Measurements from ENCODE around the gene U2AF2.

Gene U2AF2

DNA sequence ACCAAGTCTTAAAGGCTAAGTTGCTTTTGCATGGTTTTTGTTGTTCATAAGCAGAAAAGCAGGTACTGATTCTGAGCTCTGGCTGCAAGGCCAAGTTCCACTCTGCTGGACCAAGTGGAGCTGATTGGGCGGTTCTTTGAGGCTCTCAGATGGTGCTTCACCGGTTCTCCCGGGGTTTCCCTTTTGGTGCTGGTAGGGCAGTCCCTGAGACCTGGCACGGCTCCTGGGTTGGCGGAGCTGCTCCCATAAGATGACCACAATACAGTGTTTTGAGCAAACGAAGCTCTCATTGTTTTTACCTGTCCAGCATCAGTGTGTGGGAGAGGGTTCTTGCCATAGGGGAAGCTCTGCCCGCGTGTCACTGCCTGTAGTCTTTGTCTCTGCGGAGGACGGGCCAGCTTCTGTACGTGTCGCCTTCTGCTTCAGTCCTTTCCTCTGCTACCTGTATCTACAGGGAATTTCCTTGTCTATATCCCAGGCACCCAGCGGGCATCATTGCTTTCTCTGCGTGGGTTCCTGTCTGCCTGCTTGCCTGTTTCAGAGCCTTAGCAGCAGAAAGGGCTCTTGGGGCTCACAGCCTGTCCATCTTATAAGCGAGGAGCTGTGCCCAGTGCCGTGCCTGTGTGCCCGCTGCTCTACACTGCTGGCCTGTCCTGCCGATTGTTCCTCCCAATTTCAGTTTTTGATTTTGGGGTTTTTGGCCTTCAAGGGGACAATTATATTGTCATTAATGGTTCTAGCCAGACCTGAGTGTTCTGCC is 2.3 kb downstream of the U2AF2 start:
- DNase-seq (ENCODE audit: low read depth, low spot score): no peak

DNA sequence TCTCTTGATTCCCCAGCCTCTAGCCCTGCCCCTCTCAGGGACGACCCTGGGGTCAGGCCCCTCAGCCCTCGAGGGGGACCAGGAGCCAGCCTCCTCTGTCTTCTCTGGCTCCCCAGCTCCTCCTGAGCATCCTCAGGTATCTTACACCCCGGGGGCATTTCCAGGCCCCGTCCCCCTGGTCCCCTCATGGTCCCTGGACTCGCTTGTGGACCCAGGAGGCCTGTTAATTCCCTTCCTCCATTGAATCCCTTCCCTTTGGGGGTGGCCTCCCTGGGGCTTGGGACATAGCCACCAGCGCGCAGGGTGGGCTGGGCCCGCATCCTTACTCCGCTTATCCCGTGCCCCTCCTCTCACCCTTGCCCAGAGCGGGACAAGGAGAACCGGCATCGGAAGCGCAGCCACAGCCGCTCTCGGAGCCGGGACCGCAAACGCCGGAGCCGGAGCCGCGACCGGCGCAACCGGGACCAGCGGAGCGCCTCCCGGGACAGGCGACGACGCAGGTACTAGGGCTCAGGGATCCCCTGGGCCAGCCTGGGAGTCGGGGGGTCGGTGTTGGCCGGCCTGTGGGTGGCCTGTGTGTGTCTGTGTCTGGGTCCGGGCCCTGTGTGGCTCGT is 4.1 kb downstream of the U2AF2 start:
- DNase-seq (ENCODE audit: low read depth, low spot score): no peak

DNA sequence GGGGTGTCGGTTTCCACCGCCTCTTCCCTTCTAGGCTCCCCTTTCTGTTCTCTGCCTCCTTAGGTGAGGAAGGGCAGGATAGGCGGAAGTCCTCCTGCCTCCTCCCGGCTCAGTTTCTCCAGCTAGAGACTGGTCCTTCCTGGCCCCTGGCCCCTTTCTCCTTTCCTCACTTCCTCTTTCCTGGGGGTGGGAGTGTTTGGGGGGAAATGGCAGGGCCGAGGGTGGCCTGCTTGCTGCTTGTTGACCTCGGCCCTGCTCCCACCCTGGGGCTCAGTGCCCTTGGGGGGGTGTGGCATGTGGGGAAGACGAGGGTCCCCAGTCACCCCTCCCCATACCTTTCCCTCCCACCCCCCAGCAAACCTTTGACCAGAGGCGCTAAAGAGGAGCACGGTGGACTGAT is 5.0 kb downstream of the U2AF2 start:
- no peak for DNase-seq (ENCODE audit: low read depth, low spot score)

DNA sequence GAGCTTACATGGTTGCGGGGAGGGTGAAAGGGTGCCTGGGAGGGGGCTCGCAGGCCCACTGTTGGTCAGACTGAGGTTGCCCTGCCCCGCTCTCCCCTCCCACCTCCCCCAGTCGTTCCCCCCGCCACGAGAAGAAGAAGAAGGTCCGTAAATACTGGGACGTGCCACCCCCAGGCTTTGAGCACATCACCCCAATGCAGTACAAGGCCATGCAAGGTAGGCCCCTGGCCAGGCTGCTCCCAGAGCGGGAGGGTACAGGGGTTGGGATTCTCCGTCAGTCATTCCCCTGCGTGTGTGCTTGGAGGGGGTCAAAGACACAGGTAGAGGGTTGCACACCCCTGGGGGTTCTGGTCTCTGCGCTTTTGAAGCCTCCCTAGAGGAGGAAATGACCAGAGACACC is 5.6 kb downstream of the U2AF2 start:
- DNase-seq (ENCODE audit: low read depth, low spot score): no peak

DNA sequence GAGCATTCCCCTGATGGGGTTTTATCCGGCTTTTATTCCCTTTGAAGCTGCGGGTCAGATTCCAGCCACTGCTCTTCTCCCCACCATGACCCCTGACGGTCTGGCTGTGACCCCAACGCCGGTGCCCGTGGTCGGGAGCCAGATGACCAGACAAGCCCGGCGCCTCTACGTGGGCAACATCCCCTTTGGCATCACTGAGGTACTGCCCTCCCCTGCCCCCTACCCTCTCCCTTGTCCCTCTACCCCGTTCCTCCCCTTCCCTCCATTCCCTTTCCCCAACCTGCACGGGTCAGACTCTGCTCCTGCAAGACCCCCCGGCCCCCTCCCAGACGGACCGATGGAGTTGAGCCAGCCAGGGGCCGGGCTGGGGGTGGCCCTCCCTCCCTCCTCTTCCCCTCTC is 6.2 kb downstream of the U2AF2 start:
- DNase-seq (ENCODE audit: low read depth, low spot score): no peak

DNA sequence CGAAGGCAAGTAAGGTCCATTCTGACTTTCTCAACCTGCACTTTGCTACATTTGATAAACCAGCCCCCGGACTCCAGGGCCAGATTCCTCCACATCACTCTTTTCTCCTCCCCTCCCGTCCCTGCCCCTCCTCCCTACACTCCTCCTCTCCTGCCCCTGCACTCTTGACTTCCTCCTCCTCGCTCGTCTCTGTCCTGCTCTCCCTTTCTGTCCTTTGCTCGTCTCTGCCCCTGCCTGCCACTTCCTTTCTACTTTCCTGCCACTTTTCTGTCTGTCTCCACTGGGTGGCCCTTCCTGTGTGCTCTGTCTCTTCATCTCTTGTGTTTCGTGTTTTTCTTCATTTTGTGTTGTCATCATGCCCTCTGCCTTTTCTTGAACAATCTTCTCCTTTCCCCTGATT is 7.0 kb downstream of the U2AF2 start:
- no peak for DNase-seq (ENCODE audit: low read depth, low spot score)

DNA sequence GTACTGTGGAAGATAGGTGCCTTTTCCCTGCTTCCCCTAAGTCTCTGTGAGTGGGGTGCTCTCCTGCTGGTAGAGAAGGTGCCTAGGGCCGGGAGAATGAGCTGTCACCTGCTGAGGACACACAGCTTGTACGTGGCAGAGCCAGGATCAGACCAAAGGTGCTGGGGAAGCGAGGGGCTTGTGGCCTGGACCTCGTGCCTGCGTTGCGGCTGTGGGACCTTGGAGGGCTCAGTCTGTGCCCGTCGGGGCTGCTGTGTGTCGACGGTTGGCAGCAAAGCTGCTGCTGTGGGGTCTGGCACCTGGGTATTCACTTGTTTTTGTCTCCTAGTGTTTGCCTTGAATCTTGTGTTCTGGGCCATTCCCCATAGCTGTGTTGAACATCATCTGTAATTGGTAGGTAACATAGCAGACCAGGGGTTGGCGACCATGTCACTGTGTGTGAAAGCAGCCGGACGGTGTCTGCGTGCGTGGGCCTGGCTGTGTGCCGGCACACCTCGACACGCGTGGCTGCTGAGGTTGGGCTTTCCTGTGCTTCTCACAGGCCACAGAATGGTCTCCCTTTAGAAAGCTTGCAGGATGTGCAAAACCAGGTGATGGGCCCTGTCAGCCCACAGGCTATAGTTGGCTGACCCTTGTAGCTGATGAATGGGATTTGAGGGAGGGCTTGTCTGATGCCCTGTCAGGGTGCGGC is 9.2 kb downstream of the U2AF2 start:
- no peak for DNase-seq (ENCODE audit: low read depth, low spot score)

DNA sequence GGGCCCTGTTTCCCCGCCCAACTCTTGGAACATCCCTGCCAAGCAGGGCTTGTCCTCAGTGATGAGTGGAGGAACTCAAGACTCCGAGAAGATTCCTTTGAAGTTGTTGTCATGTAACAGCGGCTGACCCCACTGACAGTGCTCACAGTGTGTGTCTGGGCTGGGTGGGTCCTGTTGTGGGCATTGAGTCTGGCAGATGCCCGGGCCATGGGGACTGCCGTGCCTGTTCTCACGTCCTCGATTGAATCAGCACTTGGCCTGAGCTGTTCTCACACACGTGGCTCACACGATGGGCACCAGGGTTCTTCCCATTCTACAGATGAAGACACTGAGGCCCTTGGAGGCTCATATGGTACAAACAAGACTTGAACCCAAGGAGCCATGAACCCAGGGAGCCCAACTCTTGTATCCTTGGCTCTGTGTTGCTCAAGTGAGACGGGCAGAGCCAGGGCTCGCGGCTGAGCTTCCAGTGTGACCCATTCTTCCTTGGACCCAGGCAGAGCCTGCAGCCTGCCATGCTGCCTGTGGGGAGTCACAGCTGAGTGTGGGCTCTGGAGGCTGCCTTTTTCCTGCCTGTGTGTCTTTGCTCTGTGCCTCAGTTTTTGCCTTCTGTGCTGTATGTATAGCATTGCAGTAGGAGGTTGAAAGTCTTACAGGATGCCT is 11.6 kb downstream of the U2AF2 start:
- DNase-seq (ENCODE audit: low read depth, low spot score): no peak

DNA sequence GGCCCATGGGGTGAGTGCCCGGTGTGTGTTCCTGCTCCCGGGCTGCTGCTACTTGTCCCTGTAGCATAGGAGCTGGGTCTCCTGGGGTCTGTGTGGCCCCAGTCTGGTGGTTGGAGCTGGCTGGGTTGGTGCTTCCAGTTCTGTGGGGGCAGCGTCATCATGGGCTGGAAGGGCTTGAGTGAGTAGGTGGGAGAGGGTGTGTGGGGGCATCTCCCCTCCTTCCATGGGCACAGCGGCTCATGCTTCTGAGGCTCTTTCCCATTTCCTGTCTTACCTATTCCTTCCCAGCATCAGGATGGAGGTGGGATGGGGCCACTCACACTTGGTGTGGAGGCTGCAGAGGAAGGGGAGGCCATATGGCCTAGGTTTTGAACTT is 12.2 kb downstream of the U2AF2 start:
- no peak for DNase-seq (ENCODE audit: low read depth, low spot score)

DNA sequence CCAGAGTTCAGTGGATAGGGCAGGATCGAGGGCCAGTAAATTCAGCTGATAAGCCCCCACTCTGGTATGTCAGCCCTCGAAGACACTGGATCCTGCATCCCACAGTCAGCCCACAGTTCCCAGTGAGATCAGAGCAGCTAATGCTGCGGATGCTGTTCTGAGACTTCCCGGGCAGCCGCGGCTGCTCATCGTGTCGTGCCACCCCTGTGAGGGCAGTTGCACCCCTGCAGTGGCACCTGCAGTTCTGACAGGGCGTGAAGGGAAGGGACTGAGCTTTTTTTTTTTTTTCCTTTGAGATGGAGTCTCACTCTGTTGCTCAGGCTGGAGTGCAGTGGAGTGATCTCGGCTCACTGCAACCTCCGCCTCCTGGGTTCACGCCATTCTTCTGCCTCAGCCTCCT is 12.7 kb downstream of the U2AF2 start:
- no peak for DNase-seq (ENCODE audit: low read depth, low spot score)

DNA sequence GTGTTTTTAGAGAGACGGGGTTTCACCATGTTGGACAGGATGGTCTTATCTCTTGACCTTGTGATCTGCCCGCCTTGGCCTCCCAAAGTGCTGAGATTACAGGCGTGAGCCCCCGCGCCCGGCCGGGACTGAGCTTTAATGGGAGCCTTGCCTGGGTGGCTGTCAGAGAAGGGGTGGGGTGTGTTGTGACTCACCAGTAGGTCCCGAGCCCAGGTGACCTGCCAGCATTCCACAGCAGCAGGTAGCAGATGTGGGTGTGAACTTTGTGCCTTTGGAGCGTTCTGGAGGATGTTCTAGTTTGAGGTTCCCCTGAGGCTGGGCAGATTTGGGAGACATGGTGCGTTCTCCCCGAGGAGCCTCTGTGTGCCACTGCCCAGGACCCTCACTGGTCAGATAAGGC is 13.1 kb downstream of the U2AF2 start:
- DNase-seq (ENCODE audit: low read depth, low spot score): no peak

DNA sequence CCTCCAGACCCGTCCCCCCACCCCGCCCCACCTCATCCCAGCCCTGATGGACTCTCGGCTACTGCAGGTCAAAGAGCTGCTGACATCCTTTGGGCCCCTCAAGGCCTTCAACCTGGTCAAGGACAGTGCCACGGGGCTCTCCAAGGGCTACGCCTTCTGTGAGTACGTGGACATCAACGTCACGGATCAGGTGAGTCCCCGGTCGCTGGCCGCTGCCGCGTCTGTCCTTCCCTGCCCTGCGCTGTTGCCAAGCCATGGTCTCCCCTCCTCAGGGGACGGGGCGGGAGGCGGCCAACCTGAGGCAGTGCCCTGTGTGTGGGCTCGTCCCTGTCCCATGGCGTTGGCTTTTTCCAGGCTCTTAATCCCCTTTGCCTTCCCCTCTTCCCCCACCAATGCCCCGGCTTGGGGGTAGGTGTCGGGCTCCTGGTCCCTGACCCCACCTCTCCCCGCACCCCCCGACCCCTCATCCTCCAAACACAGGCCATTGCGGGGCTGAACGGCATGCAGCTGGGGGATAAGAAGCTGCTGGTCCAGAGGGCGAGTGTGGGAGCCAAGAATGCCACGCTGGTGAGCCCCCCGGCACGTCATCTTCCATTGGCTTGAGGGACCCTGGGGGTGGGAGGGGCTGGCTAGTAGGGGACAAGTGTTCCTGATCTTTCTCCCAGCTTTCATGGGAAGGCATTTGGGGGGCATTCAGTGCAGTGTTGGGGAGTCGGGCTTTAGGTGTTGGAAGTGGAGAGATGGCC is 13.9 kb downstream of the U2AF2 start:
- no peak for DNase-seq (ENCODE audit: low read depth, low spot score)

DNA sequence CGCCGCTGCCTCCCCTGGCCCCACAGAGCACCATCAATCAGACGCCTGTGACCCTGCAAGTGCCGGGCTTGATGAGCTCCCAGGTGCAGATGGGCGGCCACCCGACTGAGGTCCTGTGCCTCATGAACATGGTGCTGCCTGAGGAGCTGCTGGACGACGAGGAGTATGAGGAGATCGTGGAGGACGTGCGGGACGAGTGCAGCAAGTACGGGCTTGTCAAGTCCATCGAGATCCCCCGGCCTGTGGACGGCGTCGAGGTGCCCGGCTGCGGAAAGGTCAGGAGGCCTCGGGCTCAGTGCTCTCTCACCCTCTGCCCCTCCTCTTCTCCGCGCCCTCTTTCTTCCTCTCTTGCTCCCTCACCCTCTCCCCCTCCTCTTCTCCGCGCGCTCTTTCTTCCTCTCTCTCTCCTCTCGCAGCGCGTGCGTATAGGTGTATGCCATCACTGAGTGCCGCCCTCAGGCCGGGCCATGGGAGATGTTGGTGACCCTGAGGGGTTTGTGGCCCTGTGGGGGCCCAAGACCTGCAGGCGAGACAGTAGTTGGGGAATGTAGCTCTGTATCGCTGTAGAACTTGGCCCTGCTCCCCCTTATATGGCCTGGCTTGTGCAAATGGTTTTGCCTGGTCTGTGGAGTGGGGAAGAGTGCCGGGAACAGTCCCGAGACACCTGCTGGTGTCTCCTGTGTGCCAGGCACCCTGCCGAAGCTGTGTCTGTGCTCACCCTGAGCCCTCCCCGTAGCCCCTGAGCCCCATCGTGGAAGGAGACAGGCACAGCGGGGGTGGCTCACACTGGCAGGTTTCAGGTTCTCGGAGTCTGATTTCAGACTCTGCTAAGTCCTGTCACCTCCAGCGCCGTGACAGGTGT is 14.8 kb downstream of the U2AF2 start:
- no peak for DNase-seq (ENCODE audit: low read depth, low spot score)

DNA sequence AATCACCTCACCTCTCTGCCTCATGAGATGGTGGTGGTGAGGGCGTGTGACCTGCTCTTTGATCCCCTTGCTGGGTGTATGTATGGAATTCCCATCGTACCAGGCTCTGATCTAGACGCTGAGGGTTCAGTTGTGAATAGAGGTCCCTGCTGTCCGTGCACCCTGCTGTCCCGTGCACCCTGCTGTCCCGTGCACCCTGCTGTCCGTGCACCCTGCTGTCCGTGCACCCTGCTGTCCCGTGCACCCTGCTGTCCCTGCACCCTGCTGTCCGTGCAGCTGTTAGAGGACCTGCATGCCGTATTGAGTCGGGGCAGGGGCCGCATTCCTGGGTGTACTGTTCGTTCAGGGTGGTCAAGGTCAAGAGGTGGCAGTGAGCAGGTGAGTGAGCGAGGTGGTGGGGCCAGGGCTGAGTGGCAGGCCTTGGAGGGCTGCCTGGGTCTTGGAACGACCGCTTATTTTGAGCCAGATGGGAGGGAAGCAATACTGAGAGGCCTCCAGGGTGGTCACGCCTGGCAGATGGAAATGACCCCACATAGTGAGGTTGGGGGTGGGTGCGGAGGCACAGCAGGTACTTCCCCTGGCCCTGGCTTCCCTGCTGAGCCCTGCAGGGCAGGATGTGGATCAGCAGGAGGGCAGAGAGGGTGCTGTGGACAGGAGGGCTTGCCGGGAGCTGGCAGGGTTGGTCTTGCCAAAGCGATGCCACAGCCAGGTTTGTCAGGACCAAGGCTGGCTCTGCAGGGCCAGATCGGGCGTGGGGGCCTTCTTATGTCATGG is 15.6 kb downstream of the U2AF2 start:
- no peak for DNase-seq (ENCODE audit: low read depth, low spot score)

DNA sequence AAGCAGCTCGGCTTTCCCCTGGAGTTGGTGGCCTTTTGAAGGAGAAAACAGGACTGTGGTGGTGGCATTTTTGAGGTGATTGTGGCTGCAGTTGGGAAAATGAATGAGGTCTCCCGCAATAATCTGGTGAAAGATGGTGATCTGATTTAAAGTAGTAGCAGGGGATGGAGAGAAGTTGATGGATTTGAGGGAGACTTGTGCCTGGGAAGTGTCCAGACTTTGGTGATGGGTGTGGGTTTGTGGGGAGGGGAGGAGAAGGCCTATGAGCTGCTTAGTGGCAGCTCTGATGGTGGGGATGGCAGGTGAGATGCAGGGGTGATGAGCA is 16.2 kb downstream of the U2AF2 start:
- no peak for DNase-seq (ENCODE audit: low read depth, low spot score)

DNA sequence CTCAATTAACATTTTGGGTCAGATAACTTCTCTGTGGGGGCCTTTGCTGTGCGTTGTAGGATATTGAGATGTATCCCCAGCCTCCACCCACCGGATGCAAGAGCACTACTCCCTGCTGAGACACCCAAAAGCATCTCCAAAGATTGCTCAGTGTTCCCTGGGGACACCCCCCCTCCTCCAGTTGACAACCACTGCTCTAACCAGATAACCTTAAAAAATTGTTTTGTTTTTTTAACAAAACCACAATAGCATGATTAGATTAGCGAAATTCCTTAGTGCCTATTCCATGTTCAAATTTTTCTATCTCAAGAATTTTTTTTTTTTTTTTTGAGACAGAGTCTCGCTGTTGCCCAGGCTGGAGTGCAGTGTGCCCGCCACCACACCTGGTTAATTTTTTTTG is 17.6 kb downstream of the U2AF2 start:
- DNase-seq (ENCODE audit: low read depth, low spot score): no peak

DNA sequence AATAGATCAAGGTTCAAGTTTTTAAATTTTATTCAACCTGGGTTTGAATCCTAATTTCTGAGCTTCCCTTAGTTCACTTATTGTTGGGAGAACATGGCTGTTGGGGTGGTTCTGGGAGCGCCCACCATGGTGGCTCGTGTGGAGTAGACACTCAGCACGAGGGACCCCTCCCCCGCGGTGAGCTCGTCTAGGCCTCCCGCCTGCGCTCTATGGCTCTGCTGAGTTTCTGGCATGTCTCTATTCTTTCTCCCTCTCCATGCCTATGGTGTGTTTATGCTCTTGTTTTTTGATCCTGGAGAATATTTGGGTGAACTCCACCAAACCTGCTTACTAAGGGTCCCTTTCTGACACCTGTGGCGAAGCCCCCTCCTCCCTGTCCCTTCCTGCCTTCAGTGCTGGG is 18.6 kb downstream of the U2AF2 start:
- DNase-seq (ENCODE audit: low read depth, low spot score): no peak

DNA sequence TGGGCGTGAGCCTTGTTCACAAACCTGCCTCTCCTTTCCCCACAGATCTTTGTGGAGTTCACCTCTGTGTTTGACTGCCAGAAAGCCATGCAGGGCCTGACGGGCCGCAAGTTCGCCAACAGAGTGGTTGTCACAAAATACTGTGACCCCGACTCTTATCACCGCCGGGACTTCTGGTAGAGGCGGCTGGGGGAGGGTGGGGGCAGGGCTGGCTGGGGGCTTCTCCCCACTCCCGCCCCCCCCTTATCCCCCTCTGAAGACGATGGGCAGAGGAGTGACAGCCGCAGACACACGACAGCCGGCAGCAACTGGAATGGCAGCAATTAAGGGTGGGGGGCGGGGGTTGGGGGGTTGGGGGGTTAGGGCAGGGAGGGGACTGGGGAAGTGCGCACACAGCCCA is 19.1 kb downstream of the U2AF2 start:
- DNase-seq (ENCODE audit: low read depth, low spot score): no peak

DNA sequence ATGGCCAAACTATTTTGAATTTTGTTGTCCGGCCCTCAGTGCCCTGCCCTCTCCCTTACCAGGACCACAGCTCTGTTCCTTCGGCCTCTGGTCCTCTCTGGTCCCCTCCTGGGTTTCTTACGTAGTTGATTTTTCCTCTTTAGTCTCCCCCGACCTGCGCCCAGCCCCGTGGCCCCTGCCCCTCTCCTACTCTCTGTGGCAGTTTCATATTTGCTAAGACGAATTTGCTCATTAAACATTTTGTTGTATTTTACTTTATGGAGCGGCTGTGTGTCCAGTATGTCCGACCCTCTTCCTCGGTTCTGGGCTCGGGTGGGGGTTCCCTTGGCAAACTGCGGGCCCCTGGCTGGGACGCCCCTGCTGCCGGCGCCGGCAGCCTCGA is 19.6 kb downstream of the U2AF2 start:
- DNase-seq (ENCODE audit: low read depth, low spot score): no peak

All from activated CD4-positive, CD25-positive, alpha-beta regulatory T cell treated with anti-CD3 and anti-CD28 coated beads, Interleukin-2, amount 50 U/mL, for 16 hours (primary cell).